AG04449 (cell line): ENCODE results near the gene FARP2.
A peak's percentile ranks its signal among the peaks of the same experiment; 100 is the strongest.

Source experiments
- CTCF ChIA-PET: fragments of 350-600 bp; formaldehyde crosslinking; extraction: SDS; loops from one replicate; lab custom pipeline; 2021; ENCODE audit warnings: antibody characterized with exemption; lab: Yijun Ruan, JAX
- POLR2A ChIA-PET: fragments of 400-600, 350-600 bp; formaldehyde crosslinking; extraction: SDS; loops from one replicate; lab custom pipeline; 2020; ENCODE audit warnings: antibody characterized with exemption, inconsistent platforms; lab: Yijun Ruan, JAX
- DNase-seq: peaks from one replicate; pipeline ENCODE4 v3.0.0-alpha.2; 2010; ENCODE audit warnings: low read depth, low spot score
- H3K4me3 ChIP-seq: 2 replicates; pipeline ENCODE4 v1.5.1; 2011; ENCODE audit warnings: low read depth, mild to moderate bottlenecking, control low read depth, low read length
- CTCF ChIP-seq: IDR thresholded peaks from one replicate; pipeline ENCODE4 v1.5.1; 2011; ENCODE audit warnings: mild to moderate bottlenecking, moderate library complexity, low read length, control low read depth, inconsistent platforms; ENCODE audit not compliant: insufficient read depth; ENCODE audit errors: missing control alignments

The FARP2 gene

GRCh38 chr2:241350530-241350877, 5.6 kb upstream of the FARP2 start:
- no peak for DNase-seq
- ChIA-PET POLR2A (no interaction called here), CTCF (interaction anchor here (0.6 to 1.2 kb wide), 3 partner anchors 18 to 309 kb away, joined by 3 to 4 read pairs (median 3); no protein-coding TSS in a partner anchor)
- H3K4me3 ChIP-seq, result no peak overlapping the region
- no peak for TF ChIP-seq CTCF

DNA sequence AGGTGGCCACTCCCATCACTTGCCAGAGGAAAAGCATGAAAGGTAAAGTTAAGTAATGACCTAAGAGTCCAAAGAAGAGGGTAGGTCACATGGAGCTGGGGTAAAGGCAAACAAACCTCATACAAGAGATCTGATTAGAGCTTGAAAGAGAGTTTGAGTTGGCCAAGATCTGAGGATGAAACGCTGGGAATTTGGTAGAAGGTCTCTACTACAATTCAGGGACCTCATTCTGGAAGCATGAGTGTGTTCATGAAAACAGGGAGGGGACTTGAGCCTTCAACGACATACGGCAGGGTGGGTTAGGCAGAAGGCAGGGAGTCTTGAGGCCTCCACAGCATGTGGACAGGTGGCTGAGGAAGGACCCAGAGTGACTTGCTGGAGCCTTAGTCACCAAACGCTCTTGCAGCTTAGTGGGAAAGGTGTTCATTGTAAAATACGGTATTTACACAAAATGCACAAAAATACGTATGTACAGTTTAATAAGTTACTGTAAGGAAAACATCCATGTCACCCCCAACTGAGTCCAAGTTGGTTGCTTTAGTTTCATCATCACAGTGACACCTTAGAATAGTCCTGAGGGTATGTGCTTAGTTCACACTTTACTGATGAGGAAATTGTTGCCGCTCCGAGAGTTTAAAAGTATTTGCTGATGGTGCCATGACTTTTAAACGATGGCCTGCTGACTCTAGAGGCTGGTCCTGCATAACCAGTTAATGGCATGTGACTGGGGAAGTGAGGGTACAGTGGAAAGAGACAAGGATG, 5.0 kb upstream of the FARP2 start:
- ChIA-PET POLR2A (no interaction called here), CTCF (interaction anchor here (0.6 to 1.2 kb wide), 3 partner anchors 19 to 308 kb away, joined by 3 to 4 read pairs (median 3); no protein-coding TSS in a partner anchor)
- H3K4me3 ChIP-seq, result no peak overlapping the region

GRCh38 chr2:241351640-241352031, 4.4 kb upstream of the FARP2 start:
- CTCF ChIA-PET, result no interaction called here
- TF ChIP-seq CTCF, result no peak
- DNase-seq, result no peak
- no peak overlapping the region for H3K4me3 ChIP-seq
- POLR2A ChIA-PET, result no interaction called here

More for the DNA sequence above, 5.0 kb upstream of the FARP2 start:
- no peak for TF ChIP-seq CTCF
- no peak for DNase-seq

DNA sequence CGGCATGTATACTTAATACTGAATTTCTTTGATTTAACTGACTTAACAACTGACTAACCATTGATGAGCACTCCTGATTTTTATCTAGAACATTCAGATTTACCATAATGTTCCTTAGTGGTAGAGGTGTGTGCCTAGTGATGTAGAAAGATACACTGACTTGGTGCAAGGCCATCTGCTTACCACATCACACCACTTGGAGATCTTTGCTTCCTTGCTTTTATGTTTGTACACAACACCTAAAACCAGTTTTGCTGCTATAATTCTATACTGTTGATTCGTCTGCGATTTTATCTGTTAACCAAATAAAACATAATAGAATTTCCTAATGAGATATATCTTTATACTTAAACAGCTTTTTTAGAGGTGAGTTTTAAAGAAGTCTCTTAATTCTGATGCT, 3.9 kb upstream of the FARP2 start:
- no peak overlapping the region for H3K4me3 ChIP-seq
- ChIA-PET CTCF (no interaction called here), POLR2A (interaction anchor here (0.7 kb wide), 1 partner anchor 30 kb away, joined by 3 read pairs; no protein-coding TSS in a partner anchor)
- DNase-seq, result no peak
- TF ChIP-seq CTCF, result no peak

DNA sequence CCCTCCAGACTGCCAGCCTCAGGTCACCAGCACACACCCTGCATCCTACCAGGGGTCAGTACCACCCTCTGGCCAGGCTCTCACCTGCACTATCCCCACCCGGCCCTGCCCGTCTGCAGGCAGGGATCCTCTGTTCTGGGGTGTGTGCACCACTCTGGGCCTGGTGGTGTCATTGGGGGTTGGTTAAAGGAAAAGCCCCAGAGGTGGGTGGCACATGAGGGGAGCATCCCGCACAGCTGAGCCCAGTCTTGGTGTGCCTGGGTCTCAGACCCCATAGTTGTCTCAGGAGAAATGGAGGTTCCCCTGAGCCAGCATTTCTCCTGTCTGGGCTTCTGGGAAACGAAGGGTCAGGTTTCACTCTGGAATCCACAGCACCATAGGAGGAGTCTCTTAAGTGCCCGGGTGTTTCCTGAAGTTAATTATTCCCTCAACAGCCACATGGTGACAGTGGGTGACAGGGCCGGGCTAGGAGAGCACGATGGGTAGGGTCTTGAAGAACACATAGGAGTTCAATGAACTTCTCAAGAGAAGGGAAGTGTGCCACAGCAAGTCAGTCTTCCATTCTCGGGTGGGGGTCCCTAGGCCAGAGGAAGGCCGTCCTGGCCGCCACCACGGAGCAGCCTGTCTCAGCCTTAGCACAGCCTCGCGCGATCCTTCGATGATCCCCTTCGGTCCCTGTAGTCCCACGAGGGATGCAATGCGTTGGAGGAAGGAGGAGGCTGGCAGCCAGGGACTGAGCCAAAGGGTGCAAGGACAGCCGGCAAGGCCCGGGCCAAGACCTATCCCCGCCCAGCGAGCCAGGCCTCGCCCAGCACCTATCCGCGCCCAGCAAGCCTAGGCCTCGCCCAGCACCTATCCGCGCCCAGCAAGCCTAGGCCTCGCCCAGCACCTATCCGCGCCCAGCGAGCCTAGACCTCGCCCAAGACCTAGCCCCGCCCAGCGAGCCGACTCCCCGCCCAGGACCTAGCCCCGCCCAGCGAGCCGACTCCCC, 1.1 kb upstream of the FARP2 start:
- H3K4me3 ChIP-seq, result peak overlapping the region; percentile 33; the same call in 1 of the 2 replicates
- POLR2A ChIA-PET, result interaction anchor here (0.6 kb wide), 1 partner anchor 240 kb away, joined by 3 read pairs; no protein-coding TSS in a partner anchor
- DNase-seq, result no peak
- CTCF ChIA-PET, result no interaction called here
- no peak for TF ChIP-seq CTCF

DNA sequence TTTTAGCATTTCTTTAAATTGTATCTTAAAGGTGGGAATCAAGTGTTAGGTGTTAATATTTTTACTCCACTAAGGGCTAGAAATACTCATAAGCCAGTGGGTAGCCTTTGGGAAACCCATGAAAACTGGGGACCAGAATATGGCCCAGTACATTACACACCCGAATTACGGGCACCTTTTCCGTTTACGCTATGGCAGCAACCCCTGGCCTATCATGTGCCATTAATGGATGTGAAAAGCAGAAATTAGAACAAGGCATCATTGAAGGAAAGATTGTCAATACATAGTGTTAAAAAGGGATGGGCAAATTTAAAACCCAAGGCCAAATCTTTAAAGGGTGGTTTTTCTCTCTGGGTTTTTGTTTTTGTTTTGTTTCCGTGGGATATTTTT, 781 bp downstream of the FARP2 start:
- CTCF ChIA-PET, result no interaction called here
- peak overlapping the region; percentile 84 for H3K4me3 ChIP-seq
- DNase-seq, result no peak
- POLR2A ChIA-PET, result no interaction called here
- no peak for TF ChIP-seq CTCF
